HL-60 (cell line): ENCODE measurements around the gene RNF145.

Experiments
- GABPA ChIP-seq: IDR thresholded peaks from 2 replicates; pipeline ENCODE4 v1.6.1; 2012; ENCODE audit warnings: low read depth
- POLR2AphosphoS5 ChIP-seq: IDR thresholded peaks from 2 replicates; pipeline ENCODE4 v1.6.1; 2012; ENCODE audit warnings: low read depth
- REST ChIP-seq: IDR thresholded peaks from 2 replicates; pipeline ENCODE4 v1.6.1; 2012; ENCODE audit warnings: low read depth; ENCODE audit not compliant: insufficient replicate concordance
- SPI1 ChIP-seq: IDR thresholded peaks from 2 replicates; pipeline ENCODE4 v1.6.1; 2012; ENCODE audit warnings: low read depth, mild to moderate bottlenecking, borderline replicate concordance
- TF ChIP-seq, protein P1 (sequence below): IDR thresholded peaks from one replicate; pipeline ENCODE4 v1.5.1; 2011; ENCODE audit warnings: low read length, control low read depth, inconsistent platforms; ENCODE audit not compliant: insufficient read depth

DNA sequence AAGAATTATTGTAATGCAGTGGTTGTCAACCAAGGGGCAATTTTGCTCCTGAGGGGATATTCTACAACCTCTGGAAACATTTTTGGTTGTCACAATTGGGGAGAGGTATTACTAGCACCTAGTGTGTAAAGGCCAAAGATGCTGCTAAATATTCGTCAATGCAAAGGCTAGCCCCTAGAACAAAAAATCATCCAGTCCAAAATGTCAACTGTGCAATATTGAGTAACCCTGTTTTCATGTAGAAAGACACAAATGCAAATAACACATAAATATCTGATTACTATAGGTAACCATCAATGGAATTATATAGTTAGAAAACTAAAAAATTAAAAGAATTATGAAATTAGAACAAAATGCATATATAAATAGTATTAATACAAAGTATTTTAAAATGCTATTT is 26.1 kb downstream of the RNF145 start:
- TF ChIP-seq REST (no peak), SPI1 (no peak), POLR2AphosphoS5 (no peak), GABPA (no peak)
- TF ChIP-seq, protein P1, sequence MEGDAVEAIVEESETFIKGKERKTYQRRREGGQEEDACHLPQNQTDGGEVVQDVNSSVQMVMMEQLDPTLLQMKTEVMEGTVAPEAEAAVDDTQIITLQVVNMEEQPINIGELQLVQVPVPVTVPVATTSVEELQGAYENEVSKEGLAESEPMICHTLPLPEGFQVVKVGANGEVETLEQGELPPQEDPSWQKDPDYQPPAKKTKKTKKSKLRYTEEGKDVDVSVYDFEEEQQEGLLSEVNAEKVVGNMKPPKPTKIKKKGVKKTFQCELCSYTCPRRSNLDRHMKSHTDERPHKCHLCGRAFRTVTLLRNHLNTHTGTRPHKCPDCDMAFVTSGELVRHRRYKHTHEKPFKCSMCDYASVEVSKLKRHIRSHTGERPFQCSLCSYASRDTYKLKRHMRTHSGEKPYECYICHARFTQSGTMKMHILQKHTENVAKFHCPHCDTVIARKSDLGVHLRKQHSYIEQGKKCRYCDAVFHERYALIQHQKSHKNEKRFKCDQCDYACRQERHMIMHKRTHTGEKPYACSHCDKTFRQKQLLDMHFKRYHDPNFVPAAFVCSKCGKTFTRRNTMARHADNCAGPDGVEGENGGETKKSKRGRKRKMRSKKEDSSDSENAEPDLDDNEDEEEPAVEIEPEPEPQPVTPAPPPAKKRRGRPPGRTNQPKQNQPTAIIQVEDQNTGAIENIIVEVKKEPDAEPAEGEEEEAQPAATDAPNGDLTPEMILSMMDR = no peak
